CD4-positive, alpha-beta T cell treated with Interferon gamma for 1 hour (primary cell): ENCODE data around the gene ENTHD1.
"Not testable (repeated sequence)": the region's sequence is repeated elsewhere in the genome, so short reads cannot be mapped to it uniquely, and the experiment has no call there.

Experiments
- DNase-seq: peaks from one replicate; pipeline ENCODE4 v3.0.0-alpha.2; 2020

Gene ENTHD1

DNA sequence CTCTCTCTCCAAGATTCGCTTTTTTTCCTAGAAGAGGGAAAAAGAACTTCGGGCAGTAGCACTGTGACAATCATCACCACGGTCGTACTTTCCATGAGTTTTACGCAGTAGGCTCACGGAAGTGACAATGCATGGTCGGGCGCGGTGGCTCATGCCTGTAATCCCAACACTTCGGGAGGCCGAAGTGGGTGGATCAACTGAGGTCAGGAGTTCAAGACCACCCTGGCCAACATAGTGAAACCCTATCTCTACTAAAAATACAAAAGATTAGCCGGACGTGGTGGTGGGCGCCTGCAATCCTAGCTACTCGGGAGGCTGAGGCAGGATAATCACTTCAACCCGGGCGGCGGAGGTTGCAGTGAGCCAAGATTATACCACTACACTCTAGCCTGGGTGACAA lies 30.7 kb upstream of the ENTHD1 start:
- DNase-seq: no peak

DNA sequence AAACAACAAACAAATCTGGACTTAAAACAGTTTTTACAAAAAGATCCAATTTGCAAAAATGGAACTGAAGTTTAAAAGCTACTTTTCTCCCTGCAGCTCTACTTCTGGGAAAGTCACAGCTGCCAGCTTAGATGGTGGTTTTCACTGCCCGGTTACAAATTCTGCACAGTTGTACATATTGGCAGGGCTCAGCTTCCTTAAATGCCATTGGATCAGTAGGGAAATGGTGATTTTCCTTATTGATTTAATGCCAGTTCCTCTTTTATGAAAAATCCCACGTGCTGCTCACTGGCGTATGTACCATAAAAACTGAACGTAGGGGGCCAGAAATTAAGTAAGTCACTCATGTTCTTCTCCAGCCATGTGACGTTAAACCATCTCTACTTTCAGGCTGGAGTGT lies 30.1 kb upstream of the ENTHD1 start:
- no peak for DNase-seq

DNA sequence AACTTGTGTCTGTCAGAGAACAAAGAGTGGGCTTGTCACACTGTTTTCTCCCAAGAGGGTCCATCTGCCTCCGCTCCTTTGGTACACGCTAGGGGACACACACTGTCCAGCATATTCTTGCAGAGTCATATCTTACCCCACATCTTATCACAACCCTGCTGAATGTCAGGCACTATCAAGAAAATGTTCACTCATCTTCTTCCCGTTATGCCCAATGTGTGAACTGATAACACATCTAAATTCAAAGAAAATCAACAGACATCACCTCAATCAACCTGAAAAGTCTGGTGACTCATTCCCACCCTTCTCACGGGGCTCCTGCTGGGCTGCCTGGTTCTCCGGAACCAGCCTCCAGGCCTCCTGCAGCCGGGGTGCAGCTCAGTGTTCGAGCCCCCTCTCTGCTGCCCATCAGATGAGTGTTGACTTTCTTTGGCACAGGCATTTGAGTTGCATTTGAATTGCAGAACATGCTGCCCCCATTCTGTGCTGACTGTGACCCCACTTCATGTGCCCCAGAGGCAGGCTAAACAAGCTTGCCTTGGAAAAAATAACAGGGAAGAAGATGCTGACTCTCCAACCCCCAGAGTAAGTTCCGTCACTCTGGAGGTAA lies 26.7 kb upstream of the ENTHD1 start:
- no peak for DNase-seq

DNA sequence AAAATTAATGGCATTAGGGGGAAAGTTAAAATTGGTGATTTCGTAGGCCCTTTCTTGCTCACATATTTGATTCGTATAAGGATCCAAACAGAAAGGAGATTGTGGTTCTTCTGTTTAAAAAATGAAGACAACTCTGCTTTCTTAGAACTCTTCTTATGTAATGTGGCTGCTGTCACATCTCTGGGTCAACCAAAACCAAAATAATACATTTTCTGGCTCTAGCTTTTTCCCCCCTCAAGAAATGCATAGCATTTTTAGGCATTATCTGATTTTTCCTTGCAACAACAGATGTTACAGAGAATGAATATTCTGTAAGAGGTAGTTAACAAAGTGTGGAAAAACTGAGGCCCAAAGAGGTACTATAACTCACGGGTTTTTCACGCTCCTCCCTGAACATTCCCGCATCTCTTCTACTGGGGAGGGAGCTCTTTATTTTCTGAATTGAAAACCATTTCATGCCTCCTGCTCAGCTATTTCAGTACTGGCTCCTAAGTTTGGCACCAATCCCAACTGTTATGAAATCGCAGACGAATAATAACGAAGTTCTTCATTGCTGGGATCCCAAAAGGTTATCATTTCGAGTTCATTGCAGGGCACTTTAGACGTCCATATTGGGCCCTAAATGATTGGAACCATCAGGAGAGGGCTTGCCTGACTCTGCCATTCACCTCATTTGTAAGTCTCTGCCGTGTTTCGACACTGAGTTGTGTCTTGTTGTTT lies 24.4 kb upstream of the ENTHD1 start:
- no peak for DNase-seq

DNA sequence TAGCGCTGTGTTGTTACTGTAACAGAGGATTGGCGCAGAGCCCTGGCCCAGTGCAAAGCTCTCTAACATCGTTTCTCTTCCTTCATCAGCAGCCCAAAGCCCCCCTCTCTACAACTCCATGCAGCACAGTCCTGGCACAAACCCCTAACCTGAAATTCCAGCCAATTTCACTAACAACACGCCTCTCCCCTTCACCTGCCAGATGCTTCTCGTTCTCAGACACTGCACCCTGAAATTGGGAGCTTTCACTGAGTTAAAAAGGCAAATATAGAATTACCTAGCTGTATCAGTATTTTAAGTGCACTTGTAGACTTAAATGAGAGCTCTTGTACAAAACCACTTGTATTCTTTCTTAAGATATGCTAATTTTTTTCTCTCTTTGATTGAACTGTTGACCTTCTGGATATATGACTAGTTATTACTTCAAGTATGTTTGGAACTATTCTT lies 23.7 kb upstream of the ENTHD1 start:
- DNase-seq: no peak

DNA sequence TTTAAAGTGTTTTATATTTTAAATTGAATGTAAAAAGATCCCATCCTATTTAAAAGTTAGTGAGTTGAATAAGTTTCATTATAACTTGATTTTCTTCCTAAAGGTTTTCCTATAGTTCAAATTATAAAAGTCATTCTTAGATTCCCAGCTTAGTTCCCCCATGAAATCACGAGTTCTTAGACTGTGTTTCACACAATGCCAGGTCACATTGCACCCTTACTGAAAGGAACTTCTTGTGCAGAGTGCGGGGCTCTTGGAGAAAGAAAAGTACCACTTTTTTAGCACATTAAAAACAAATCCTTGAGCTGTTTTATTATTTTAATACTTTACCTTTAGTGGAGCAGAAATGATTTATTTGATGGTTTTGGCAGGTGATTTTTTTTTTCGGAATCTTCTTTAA lies 22.9 kb upstream of the ENTHD1 start:
- no peak for DNase-seq

DNA sequence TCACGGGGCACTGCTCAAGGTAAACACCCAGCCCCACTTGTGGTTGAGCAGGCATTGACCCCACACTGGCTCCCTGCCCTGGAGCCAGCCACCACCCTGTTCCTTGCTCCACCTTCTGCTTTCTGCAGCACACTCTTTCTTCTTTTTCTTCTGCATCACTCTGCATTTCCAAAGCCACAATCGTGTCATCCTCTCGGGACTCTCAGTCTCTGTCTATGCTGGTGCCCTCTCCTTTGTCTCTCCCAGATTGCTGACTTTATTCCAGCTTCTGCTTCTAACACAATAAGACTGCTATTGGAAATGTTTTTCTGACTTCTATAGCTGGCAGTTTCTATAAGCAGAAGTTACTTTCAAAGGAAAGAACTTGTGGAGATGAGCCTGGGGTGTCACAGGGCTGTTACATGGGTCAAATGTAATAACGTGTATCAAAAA lies 21.8 kb upstream of the ENTHD1 start:
- no peak for DNase-seq

DNA sequence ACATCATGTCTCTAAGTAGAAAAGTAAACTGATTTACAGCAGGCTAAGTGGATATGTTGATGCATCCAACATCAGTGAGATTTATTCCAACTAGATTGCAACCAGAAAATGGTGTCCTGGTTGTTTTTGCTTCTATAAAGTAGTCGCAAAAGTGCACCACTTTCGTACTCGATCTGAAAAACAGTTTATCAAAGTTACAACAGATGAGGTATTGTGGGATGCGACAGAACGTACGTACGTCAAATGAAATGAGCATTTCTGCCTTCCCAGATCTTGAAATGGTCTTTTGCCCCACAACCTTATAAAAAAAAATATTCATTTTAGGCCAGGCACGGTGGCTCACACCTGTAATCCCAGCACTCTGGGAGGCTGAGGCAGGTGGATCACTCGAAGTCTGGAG lies 21.0 kb upstream of the ENTHD1 start:
- no peak for DNase-seq

DNA sequence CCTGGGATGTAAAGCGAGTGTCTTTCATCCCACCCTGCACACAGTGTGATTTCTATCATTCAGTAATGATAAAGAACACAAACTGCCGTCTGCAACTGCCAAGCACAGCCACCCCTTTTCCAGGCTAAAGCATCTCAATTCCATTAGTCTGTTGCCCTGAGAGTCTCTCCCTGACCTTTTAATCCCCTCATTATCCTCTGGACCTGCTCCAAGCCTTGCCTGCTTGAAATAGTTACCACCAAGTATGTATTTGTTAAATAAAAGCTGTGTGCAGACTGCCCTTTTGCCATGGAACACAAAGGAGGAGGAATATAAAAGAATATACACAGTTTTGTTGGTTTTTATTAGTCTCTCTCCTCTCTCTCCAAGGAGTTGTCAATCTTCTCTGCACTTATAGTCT lies 20.3 kb upstream of the ENTHD1 start:
- no peak for DNase-seq

DNA sequence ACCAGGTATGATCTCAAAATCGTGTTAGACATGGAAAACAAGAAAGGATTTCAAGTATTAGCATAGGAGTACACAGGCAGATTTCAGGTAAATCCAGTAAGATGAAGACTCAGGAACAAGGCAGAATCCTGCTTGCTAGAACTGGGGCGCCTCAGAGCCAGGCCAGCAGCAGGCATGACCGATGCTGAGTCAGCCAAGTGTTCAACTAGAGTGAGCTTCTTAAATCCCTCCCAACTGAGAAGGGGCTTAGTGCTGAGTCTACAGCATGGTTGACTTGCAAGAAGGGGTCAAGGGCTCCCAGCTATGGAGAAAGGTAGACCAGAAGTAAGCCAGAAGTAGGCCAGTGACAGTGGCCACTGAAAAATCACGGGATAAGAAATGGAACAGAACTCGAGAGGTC lies 19.8 kb upstream of the ENTHD1 start:
- no peak for DNase-seq

DNA sequence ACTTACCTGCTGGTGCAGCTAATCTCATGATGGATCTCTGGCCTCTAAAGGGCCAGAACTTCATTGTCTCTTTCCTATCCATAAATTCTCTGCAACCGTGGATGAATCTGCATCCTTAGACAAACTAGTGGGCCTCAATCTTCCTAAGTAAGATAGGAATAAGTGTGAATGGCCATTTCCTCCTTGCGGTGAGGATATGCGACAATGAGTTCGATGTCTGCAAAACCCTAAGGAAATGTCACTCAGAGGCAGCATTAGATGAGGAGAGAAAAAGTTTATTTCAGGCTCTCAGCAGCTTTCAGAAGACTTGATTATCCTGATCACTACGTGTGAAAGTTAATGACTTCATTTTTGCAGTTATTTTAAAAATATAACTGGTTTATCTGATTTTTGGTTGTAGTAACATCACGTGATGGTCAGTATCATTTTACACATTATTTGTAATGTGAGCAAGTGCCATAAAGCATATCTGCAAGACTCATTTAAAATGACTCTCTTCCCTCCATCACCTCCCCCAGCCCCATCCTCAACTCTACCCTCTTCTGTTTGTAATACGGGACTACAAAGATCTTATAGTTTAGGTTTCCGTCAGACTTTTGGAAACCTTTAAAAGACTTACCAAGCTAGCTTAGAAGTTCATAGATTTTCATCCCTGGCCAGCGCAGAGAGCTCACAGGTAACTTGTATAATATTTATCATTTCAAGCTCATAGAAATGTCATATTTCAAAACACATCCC lies 17.5 kb upstream of the ENTHD1 start:
- no peak for DNase-seq

DNA sequence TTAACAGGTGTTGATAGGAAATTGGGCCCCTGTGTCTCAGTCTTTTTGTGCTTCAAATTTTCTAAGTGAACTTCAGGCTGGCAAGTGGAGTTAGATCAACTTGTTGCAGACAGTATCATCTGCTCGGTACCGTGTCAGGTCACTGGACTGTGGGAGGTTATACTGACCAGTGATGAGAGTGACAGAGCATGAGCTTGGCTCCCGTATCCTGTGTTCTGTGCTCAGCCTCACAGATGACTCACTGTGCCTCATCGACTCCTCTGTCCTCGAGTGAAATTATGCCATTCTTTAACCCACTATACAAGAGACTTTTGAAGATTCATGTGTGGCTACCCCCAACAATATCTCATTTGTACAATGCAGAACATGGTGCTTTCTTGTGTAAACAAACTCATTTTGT lies 15.2 kb upstream of the ENTHD1 start:
- no peak for DNase-seq

DNA sequence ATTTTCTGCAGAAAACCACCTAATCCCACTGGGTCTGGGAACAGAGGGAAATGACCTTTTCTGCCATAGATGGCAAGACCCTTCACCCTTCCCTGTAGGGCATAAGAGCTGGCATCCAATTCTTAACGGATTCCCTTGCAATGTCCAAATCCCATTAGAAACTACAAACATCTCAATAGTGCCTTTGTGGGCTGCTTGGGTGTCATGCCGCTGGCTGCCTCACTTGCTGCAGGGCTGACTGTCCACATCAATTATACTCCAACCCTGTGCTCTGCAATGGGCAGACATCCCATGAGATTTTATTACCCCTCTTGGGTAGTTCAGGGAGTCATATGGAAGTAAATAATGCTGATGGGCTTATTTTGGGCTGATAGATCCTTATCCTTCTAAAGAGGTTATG lies 14.6 kb upstream of the ENTHD1 start:
- no peak for DNase-seq

DNA sequence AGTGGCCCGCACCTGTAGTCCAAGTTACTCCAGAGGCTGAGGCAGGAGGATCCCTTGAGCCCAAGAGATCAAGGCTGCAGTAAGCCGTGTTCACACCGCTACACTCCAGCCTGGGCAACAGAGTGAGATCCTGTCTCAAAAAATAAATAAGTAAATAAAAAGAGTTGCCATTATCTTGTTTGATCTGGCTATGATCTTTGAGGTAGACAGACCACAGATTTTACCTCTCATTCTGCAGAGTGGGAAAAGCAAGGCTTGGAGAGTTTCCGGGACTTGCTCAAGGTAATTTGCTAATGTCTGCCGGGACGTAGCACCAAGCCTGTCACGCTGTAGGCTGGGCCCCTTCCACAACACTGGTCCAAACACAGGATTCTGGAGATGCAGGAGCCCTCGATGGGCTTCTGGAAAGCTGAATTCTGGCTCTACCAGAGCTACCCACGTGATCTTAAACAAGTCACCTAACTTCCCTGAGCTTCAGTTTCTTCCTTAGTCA lies 14.1 kb upstream of the ENTHD1 start:
- no peak for DNase-seq

DNA sequence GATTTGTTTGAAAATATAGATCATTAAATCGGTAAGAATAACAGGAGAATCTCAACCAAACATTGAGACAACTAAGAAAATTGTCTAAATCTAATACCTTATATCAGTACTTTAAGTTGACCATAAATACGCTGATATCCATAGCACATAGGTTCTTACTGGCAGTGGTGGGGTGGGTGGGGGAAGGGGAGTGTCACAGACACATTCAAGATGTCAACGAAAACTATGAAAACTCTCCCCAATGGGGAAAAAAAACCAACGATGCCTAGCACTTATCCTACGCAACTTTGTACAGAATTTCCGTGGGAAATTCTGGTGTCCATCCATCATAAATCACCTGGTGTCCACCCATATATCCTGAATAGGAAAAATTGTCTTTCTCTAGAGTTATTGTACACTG lies 13.5 kb upstream of the ENTHD1 start:
- DNase-seq: no peak

DNA sequence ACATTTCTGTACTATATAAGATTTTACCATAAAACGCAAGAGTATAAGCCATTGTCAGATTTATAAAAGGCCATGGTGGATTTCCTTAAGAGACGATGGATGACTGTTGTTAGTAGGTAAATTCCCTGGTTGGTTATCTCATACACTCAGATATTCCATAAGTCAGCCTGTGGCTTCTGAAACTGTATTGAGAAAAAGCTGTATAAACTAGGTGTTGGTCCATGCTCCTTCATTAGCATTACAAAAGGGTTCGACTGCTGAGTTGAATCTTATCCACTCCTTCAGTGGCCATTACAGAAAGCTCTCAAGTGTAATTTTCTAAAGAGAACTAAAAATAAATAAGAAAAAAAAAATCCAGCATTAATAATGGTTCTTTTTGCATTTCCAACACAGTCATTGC lies 12.6 kb upstream of the ENTHD1 start:
- DNase-seq: no peak

DNA sequence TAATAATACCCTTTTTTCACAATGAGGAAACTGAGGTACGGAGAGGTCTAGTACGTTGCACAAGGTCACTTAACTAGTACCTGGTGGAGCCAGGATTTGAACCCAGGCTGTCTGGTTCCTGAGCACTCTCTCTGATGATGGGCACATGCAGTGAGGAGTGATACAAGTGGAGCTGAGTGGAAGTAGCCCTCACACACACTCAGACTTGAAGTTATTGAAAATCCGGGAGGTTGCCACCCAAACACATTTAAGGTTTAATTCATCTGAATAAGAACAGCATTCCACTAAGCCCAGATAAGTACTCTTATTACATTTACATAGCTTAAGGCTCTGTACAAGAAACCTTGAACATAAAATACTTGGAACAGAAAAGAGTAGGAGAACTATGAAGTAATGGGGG lies 12.1 kb upstream of the ENTHD1 start:
- DNase-seq: no peak

DNA sequence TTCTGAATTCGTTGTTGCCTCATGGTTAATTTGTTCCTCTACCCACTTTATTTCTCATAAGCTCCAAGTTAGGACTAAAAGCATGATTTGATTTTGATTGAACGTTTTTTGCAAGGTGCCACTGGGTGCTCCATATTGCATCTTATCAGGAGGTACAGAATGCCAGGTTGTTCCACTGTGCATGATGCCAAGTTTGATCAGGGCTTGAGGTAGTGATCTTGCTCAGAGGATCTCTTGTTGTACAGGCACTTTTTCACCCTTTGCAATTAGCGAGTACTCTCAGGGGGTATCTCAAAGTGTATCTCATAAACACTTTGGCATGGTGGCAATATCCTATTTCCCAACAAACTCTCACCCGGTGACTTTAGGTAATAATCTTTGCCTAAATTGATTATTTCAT lies 11.3 kb upstream of the ENTHD1 start:
- no peak for DNase-seq

DNA sequence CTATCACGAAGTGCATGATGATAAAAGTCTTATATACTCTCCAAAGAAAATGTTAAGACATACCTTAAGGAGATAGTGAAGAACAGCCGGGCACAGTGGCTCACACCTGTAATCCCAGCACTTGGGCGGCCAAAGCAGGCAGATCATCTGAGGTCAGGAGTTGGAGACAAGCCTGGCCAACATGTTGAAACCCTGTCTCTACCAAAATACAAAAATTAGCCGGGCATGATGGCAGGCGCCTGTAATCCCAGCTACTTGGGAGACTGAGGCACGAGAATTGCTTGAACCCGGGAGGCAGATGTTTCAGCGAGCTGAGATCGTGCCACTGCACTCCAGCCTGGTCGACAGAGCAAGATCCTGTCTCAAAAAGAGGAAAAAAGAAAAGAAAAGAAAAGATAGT lies 10.5 kb upstream of the ENTHD1 start:
- DNase-seq: not testable (repeated sequence)

DNA sequence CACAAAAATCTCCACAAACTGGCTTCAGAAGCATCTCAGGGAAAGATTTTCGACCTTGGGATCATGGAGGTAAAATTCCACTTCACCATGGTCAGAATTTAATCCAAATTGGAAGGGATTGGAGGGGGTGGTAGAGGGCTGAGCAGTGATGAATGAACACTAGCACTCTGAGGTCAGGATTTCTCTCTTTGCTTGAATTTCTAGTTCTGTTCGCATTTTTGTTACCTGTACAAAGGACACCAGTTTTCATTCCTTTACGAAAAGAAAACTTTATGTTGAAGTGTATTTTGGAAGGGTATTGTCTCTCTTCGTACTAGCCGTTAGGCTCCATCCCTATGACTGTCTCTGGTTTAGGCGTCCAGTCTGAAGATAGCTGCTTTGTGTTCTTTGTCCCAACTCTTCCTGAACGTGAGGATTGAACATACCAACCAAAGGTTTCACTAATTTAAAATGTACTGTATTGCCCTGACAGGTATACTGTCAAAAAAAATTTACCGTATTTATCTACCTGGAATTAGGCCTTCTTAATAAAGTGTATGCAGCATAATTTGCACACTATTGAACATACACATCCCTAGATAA lies 8.1 kb upstream of the ENTHD1 start:
- DNase-seq: no peak

DNA sequence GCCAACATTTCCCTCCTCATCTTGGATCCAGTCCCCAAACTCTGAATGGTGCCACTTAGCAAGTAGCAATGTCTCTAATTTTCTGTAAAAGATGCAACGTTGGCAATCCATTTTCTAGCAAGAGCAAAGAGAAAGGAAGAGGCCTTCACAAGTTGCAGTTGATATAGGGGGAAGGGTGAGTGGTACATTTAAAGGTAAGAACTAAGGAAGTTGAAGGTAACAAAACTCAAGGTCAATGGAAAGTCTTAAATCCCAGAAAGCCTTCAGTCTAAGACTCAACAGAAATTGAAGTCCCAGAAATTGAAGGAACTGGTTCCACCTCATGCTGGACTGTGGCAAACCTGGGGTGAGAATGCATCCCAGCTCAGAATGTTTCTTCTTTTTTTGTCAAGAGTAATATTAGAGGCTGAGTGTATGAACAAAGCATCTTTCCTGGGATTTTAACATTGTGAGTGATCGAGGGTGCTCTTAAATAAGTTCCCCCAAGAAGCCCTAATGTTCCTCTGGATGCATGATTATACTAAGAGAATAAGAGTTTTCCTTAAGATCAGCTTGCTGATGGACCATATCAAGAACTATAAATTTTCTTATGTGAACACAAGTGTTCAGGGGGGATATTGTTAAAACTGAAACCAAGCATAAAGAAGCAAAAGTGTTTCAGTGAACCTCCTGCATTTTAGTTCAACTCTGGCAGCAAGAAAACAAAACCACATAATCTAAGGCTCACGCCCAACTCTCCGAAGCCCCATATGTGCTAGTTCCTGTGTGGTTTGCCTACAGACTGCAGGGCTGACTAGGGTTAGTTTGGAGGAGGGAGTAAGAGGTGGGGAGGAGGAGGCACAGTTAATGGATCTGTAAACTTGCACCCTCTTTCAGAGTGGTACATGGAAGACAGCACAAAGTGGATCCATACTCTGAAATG lies 7.0 kb upstream of the ENTHD1 start, which contains the start of gene GRAP2:
TSS of gene GRAP2 (plus strand) at position 779 of the 922 bp plus-strand sequence. CDS start 46,023 bp downstream, outside the sequence.
- DNase-seq: peak; percentile 74

DNA sequence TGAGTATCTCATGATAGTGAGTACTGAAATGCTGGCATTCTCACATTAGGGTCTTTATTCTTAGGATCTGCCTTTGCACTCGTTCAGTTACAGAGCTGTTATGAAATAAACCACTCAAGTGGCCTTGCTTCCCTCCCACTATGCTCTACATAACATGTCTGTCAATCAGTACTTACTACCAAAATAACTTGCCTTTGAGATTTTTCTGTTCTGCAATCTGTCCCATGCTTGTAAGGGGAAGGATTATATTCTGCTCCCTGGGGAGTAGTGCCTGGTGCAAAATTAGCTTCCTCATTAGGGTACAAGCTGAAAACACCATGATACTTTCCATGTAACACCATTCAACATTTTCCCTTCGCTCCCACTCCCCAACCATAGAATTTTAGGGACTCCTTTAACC lies 5.4 kb upstream of the ENTHD1 start:
- peak; percentile 25 for DNase-seq
